ENCODE data around the gene SUCLG2. TPM values are rescaled to one million over a fixed set of nuclear protein-coding genes. Genes with fewer than 3 reads are reported as not detected.

The SUCLG2 gene
- total RNA-seq, 1 donor from 2014 or later = 20.8 TPM

- TF ChIP-seq CTCF (IDR thresholded peaks at IDR 0.05; ENCODE audit: insufficient read depth, low read depth, low read length) (no peak), EZH2 (IDR thresholded peaks at IDR 0.05; ENCODE audit: insufficient read depth, low read length) (no peak)
- Histone ChIP-seq H3K4me1 (ENCODE audit: insufficient read depth, low read length) (no peaks in the 10 kb centered on the region), H4K20me1 (ENCODE audit: insufficient read depth, low read length) (no peaks in the 10 kb centered on the region), H3K9me3 (ENCODE audit: insufficient read depth, low read depth, low read length) (no peaks in the 10 kb centered on the region), H3K9ac (ENCODE audit: low read length) (no peak overlapping the region), H3K36me3 (ENCODE audit: insufficient read depth, low read length) (no peaks in the 10 kb centered on the region), H2AFZ (ENCODE audit: low read depth, low read length) (no peak overlapping the region), H3K79me2 (ENCODE audit: insufficient read depth, low read length) (peaks cover 4% of the 10 kb centered on the region), H3K27ac (ENCODE audit: low read depth, low read length) (no peak overlapping the region), H3K27me3 (ENCODE audit: insufficient read depth, low read length) (no peaks in the 10 kb centered on the region), H3K4me3 (ENCODE audit: insufficient read depth, low read depth, low read length) (no peak overlapping the region), H3K4me2 (ENCODE audit: low read length) (no peak overlapping the region)
- FAIRE-seq (no peak), DNase-seq (ENCODE audit: low read depth) (no peak)
- H3K36me3 Mint-ChIP-seq (ENCODE audit: low read depth, unreplicated experiment) = no peaks in the 10 kb centered on the region
- H3K27ac Mint-ChIP-seq (ENCODE audit: unreplicated experiment) = no peak overlapping the region
- H3K4me3 Mint-ChIP-seq (ENCODE audit: unreplicated experiment) = no peak overlapping the region
- H3K27me3 Mint-ChIP-seq (ENCODE audit: low read depth, unreplicated experiment) = no peaks in the 10 kb centered on the region
- H3K9me3 Mint-ChIP-seq (ENCODE audit: unreplicated experiment) = no peaks in the 10 kb centered on the region
- H3K4me1 Mint-ChIP-seq (ENCODE audit: low read depth, unreplicated experiment) = no peaks in the 10 kb centered on the region
Measured at GRCh38 chr3:67564008-67564407, 90.4 kb downstream of the SUCLG2 start.

GRCh38 chr3:67561667-67562394, 92.6 kb downstream of the SUCLG2 start:
- no peaks in the 10 kb centered on the region for H3K36me3 Mint-ChIP-seq (ENCODE audit: low read depth, unreplicated experiment)
- H3K27me3 Mint-ChIP-seq (ENCODE audit: low read depth, unreplicated experiment) = no peaks in the 10 kb centered on the region
- H3K4me3 Mint-ChIP-seq (ENCODE audit: unreplicated experiment) = no peak overlapping the region
- H3K27ac Mint-ChIP-seq (ENCODE audit: unreplicated experiment) = no peak overlapping the region
- no peaks in the 10 kb centered on the region for H3K9me3 Mint-ChIP-seq (ENCODE audit: unreplicated experiment)
- no peak overlapping the region for H3K9ac ChIP-seq (ENCODE audit: low read length)
- no peak overlapping the region for H3K4me2 ChIP-seq (ENCODE audit: low read length)
- H3K27ac ChIP-seq (ENCODE audit: low read depth, low read length) = no peak overlapping the region
- H3K4me3 ChIP-seq (ENCODE audit: insufficient read depth, low read depth, low read length) = no peak overlapping the region
- no peaks in the 10 kb centered on the region for H3K27me3 ChIP-seq (ENCODE audit: insufficient read depth, low read length)
- FAIRE-seq (no peak), DNase-seq (ENCODE audit: low read depth) (no peak)
- H3K36me3 ChIP-seq (ENCODE audit: insufficient read depth, low read length) = no peaks in the 10 kb centered on the region
- no peaks in the 10 kb centered on the region for H3K4me1 Mint-ChIP-seq (ENCODE audit: low read depth, unreplicated experiment)
- no peak for TF ChIP-seq CTCF (IDR thresholded peaks at IDR 0.05; ENCODE audit: insufficient read depth, low read depth, low read length)
- no peak for TF ChIP-seq EZH2 (IDR thresholded peaks at IDR 0.05; ENCODE audit: insufficient read depth, low read length)
- no peak overlapping the region for H2AFZ ChIP-seq (ENCODE audit: low read depth, low read length)
- H3K9me3 ChIP-seq (ENCODE audit: insufficient read depth, low read depth, low read length) = no peaks in the 10 kb centered on the region
- no peaks in the 10 kb centered on the region for H3K4me1 ChIP-seq (ENCODE audit: insufficient read depth, low read length)
- H3K79me2 ChIP-seq (ENCODE audit: insufficient read depth, low read length) = peaks cover 4% of the 10 kb centered on the region
- no peaks in the 10 kb centered on the region for H4K20me1 ChIP-seq (ENCODE audit: insufficient read depth, low read length)

GRCh38 chr3:67561266-67561665, 93.1 kb downstream of the SUCLG2 start:
- H3K9me3 ChIP-seq (ENCODE audit: insufficient read depth, low read depth, low read length) = no peaks in the 10 kb centered on the region
- H3K4me2 ChIP-seq (ENCODE audit: low read length) = no peak overlapping the region
- H4K20me1 ChIP-seq (ENCODE audit: insufficient read depth, low read length) = no peaks in the 10 kb centered on the region
- no peak overlapping the region for H2AFZ ChIP-seq (ENCODE audit: low read depth, low read length)
- Mint-ChIP-seq H3K9me3 (ENCODE audit: unreplicated experiment) (no peaks in the 10 kb centered on the region), H3K4me3 (ENCODE audit: unreplicated experiment) (no peak overlapping the region), H3K27me3 (ENCODE audit: low read depth, unreplicated experiment) (no peaks in the 10 kb centered on the region), H3K4me1 (ENCODE audit: low read depth, unreplicated experiment) (no peaks in the 10 kb centered on the region), H3K36me3 (ENCODE audit: low read depth, unreplicated experiment) (no peaks in the 10 kb centered on the region), H3K27ac (ENCODE audit: unreplicated experiment) (no peak overlapping the region)
- H3K79me2 ChIP-seq (ENCODE audit: insufficient read depth, low read length) = peaks cover 4% of the 10 kb centered on the region
- no peaks in the 10 kb centered on the region for H3K27me3 ChIP-seq (ENCODE audit: insufficient read depth, low read length)
- FAIRE-seq = no peak
- H3K9ac ChIP-seq (ENCODE audit: low read length) = no peak overlapping the region
- H3K4me3 ChIP-seq (ENCODE audit: insufficient read depth, low read depth, low read length) = no peak overlapping the region
- H3K36me3 ChIP-seq (ENCODE audit: insufficient read depth, low read length) = no peaks in the 10 kb centered on the region
- no peaks in the 10 kb centered on the region for H3K4me1 ChIP-seq (ENCODE audit: insufficient read depth, low read length)
- H3K27ac ChIP-seq (ENCODE audit: low read depth, low read length) = no peak overlapping the region
- TF ChIP-seq CTCF (IDR thresholded peaks at IDR 0.05; ENCODE audit: insufficient read depth, low read depth, low read length) = no peak
- TF ChIP-seq EZH2 (IDR thresholded peaks at IDR 0.05; ENCODE audit: insufficient read depth, low read length) = no peak
- DNase-seq (ENCODE audit: low read depth) = no peak
